Subcutaneous abdominal adipose tissue (tissue), 5 donors: ENCODE data around the gene MAP10.

Experiments
- H3K27ac ChIP-seq: one replicate; pipeline ENCODE4 v1.7.0; 2013; ENCODE audit warnings: low read depth, mild to moderate bottlenecking, inconsistent platforms, low read length, moderate library complexity
- H3K27me3 ChIP-seq, 5 donors: one replicate each; pipeline ENCODE4 v1.7.0; 2013; ENCODE audit warnings: low read length in 5 of 5, inconsistent platforms in 1 of 5; ENCODE audit not compliant: control insufficient read depth in 5 of 5, insufficient read depth in 4 of 5
- H3K36me3 ChIP-seq, 5 donors: one replicate each; pipeline ENCODE4 v1.7.0; 2013; ENCODE audit warnings: low read length in 5 of 5; ENCODE audit not compliant: control insufficient read depth in 5 of 5, insufficient read depth in 5 of 5
- H3K4me1 ChIP-seq, 5 donors: one replicate each; pipeline ENCODE4 v1.7.0; 2013; ENCODE audit warnings: low read length in 5 of 5, mild to moderate bottlenecking in 3 of 5, moderate library complexity in 1 of 5; ENCODE audit not compliant: control insufficient read depth in 5 of 5, insufficient read depth in 5 of 5
- H3K4me3 ChIP-seq, 5 donors: one replicate each; pipeline ENCODE4 v1.7.0; 2013; ENCODE audit warnings: low read length in 5 of 5, low read depth in 1 of 5
- H3K9ac ChIP-seq, 5 donors: one replicate each; pipeline ENCODE4 v1.7.0; 2013; ENCODE audit warnings: low read length in 5 of 5, mild to moderate bottlenecking in 4 of 5, moderate library complexity in 3 of 5
- H3K9me3 ChIP-seq, 5 donors: one replicate each; pipeline ENCODE4 v1.7.0; 2013; ENCODE audit warnings: low read length in 5 of 5; ENCODE audit not compliant: control insufficient read depth in 5 of 5
- donor health status: healthy.
- donor health status: healthy.
- donor health status: healthy.
- donor health status: healthy.
- donor health status: healthy.

The MAP10 gene

GRCh38 chr1:232820431-232820830 is 15.2 kb downstream of the MAP10 start:
- H3K36me3 ChIP-seq: no peaks in the 10 kb centered on the region
- no peaks in the 10 kb centered on the region for H3K27me3 ChIP-seq
- no peak overlapping the region for H3K27ac ChIP-seq
- no peaks in the 10 kb centered on the region for H3K4me1 ChIP-seq
- no peak overlapping the region for H3K9ac ChIP-seq
- no peaks in the 10 kb centered on the region for H3K9me3 ChIP-seq
- no peak overlapping the region for H3K4me3 ChIP-seq

GRCh38 chr1:232822530-232822929 is 17.3 kb downstream of the MAP10 start:
- Histone ChIP-seq H3K4me1 (no peaks in the 10 kb centered on the region), H3K9me3 (peaks cover 0 to 8% (median 2%) of the 10 kb centered on the region in 5 donors), H3K36me3 (no peaks in the 10 kb centered on the region), H3K9ac (no peak overlapping the region), H3K4me3 (no peak overlapping the region), H3K27me3 (no peaks in the 10 kb centered on the region), H3K27ac (no peak overlapping the region)

GRCh38 chr1:232826318-232826717 is 21.1 kb downstream of the MAP10 start:
- H3K9me3 ChIP-seq: peaks cover 0 to 8% (median 2%) of the 10 kb centered on the region in 5 donors
- no peaks in the 10 kb centered on the region for H3K27me3 ChIP-seq
- H3K4me1 ChIP-seq: no peaks in the 10 kb centered on the region
- peak overlapping the region in 1 of 5 donors; percentile 33 for H3K4me3 ChIP-seq
- H3K9ac ChIP-seq: no peak overlapping the region
- H3K27ac ChIP-seq: no peak overlapping the region
- H3K36me3 ChIP-seq: no peaks in the 10 kb centered on the region

GRCh38 chr1:232830661-232831060 is 25.4 kb downstream of the MAP10 start:
- H3K9me3 ChIP-seq: peaks cover 0 to 8% (median 2%) of the 10 kb centered on the region in 5 donors
- no peak overlapping the region for H3K27ac ChIP-seq
- no peak overlapping the region for H3K9ac ChIP-seq
- H3K4me3 ChIP-seq: no peak overlapping the region
- H3K36me3 ChIP-seq: no peaks in the 10 kb centered on the region
- no peaks in the 10 kb centered on the region for H3K27me3 ChIP-seq
- peaks cover 0 to 11% (median 0%) of the 10 kb centered on the region in 5 donors for H3K4me1 ChIP-seq

- no peak overlapping the region for H3K4me3 ChIP-seq
Observed at GRCh38 chr1:232831895-232832294, 26.7 kb downstream of the MAP10 start.

GRCh38 chr1:232834066-232834465 is 28.9 kb downstream of the MAP10 start:
- Histone ChIP-seq H3K4me3 (no peak overlapping the region), H3K9ac (no peak overlapping the region), H3K9me3 (no peaks in the 10 kb centered on the region), H3K4me1 (peaks cover 0 to 11% (median 0%) of the 10 kb centered on the region in 5 donors), H3K36me3 (no peaks in the 10 kb centered on the region), H3K27ac (no peak overlapping the region), H3K27me3 (no peaks in the 10 kb centered on the region)

More at GRCh38 chr1:232831895-232832294, 26.7 kb downstream of the MAP10 start:
- Histone ChIP-seq H3K4me1 (peaks cover 0 to 11% (median 0%) of the 10 kb centered on the region in 5 donors), H3K36me3 (no peaks in the 10 kb centered on the region), H3K27ac (no peak overlapping the region), H3K27me3 (no peaks in the 10 kb centered on the region), H3K9ac (no peak overlapping the region), H3K9me3 (no peaks in the 10 kb centered on the region)

- H3K9ac ChIP-seq: no peak overlapping the region
- peaks cover 0 to 11% (median 0%) of the 10 kb centered on the region in 5 donors for H3K4me1 ChIP-seq
- no peaks in the 10 kb centered on the region for H3K27me3 ChIP-seq
- no peak overlapping the region for H3K27ac ChIP-seq
- H3K36me3 ChIP-seq: no peaks in the 10 kb centered on the region
- H3K4me3 ChIP-seq: no peak overlapping the region
- H3K9me3 ChIP-seq: no peaks in the 10 kb centered on the region
Observed at GRCh38 chr1:232835166-232835565, 29.9 kb downstream of the MAP10 start.

- no peaks in the 10 kb centered on the region for H3K9me3 ChIP-seq
- H3K4me3 ChIP-seq: no peak overlapping the region
- no peaks in the 10 kb centered on the region for H3K27me3 ChIP-seq
- no peak overlapping the region for H3K9ac ChIP-seq
- no peak overlapping the region for H3K27ac ChIP-seq
- no peaks in the 10 kb centered on the region for H3K36me3 ChIP-seq
- peaks cover 0 to 11% (median 0%) of the 10 kb centered on the region in 5 donors for H3K4me1 ChIP-seq
Observed at GRCh38 chr1:232837087-232837486, 31.9 kb downstream of the MAP10 start.

- no peaks in the 10 kb centered on the region for H3K9me3 ChIP-seq
- no peaks in the 10 kb centered on the region for H3K4me1 ChIP-seq
Observed at GRCh38 chr1:232841823-232842565, 36.8 kb downstream of the MAP10 start.

GRCh38 chr1:232844791-232845190 is 39.6 kb downstream of the MAP10 start:
- no peak overlapping the region for H3K9ac ChIP-seq
- H3K4me3 ChIP-seq: no peak overlapping the region
- H3K36me3 ChIP-seq: no peaks in the 10 kb centered on the region
- H3K9me3 ChIP-seq: no peaks in the 10 kb centered on the region
- no peaks in the 10 kb centered on the region for H3K4me1 ChIP-seq
- H3K27ac ChIP-seq: no peak overlapping the region
- H3K27me3 ChIP-seq: no peaks in the 10 kb centered on the region

More at GRCh38 chr1:232841823-232842565, 36.8 kb downstream of the MAP10 start:
- H3K4me3 ChIP-seq: no peak overlapping the region
- H3K27ac ChIP-seq: no peak overlapping the region
- H3K27me3 ChIP-seq: no peaks in the 10 kb centered on the region
- H3K9ac ChIP-seq: no peak overlapping the region
- no peaks in the 10 kb centered on the region for H3K36me3 ChIP-seq
